Hepatocyte (in vitro differentiated cells): ENCODE measurements around the gene DNM2. TPM values are rescaled to one million over a fixed set of nuclear protein-coding genes. Genes with fewer than 3 reads are reported as not detected.

Source experiments
- DNase-seq: peaks from one replicate; pipeline ENCODE4 v3.0.0-alpha.2; 2016; ENCODE audit warnings: low spot score
- H2AFZ ChIP-seq: fragments of 200-600 bp; sonication (generic); 2 replicates; pipeline ENCODE4 v1.6.0; 2016; ENCODE audit warnings: antibody characterized with exemption, mild to moderate bottlenecking
- H3K27ac ChIP-seq: fragments of 200-600 bp; sonication (generic); 2 replicates; pipeline ENCODE4 v1.5.1; 2016; ENCODE audit warnings: mild to moderate bottlenecking
- H3K27me3 ChIP-seq: fragments of 200-600 bp; sonication (generic); 2 replicates; pipeline ENCODE4 v1.6.1; 2016
- H3K36me3 ChIP-seq: fragments of 200-600 bp; sonication (generic); replicated peaks from 2 replicates; pipeline ENCODE4 v1.5.1; 2016; ENCODE audit warnings: low read depth; ENCODE audit not compliant: insufficient read depth
- H3K4me1 ChIP-seq: fragments of 200-600 bp; sonication (generic); 2 replicates; pipeline ENCODE4 v1.5.1; 2016; ENCODE audit warnings: mild to moderate bottlenecking, moderate library complexity; ENCODE audit not compliant: insufficient read depth
- H3K4me2 ChIP-seq: fragments of 200-600 bp; sonication (generic); 2 replicates; pipeline ENCODE4 v1.6.0; 2016
- H3K4me3 ChIP-seq: fragments of 200-600 bp; sonication (generic); 2 replicates; pipeline ENCODE4 v1.5.1; 2016; ENCODE audit warnings: mild to moderate bottlenecking
- H3K79me2 ChIP-seq: fragments of 200-600 bp; sonication (generic); 2 replicates; pipeline ENCODE4 v1.6.0; 2017; ENCODE audit warnings: mild to moderate bottlenecking
- H3K9me2 ChIP-seq: fragments of 200-600 bp; sonication (generic); replicated peaks from 2 replicates; pipeline ENCODE4 v1.6.0; 2017; ENCODE audit warnings: mild to moderate bottlenecking; ENCODE audit not compliant: insufficient read depth
- H3K9me3 ChIP-seq: fragments of 200-600 bp; sonication (generic); 2 replicates; pipeline ENCODE4 v1.5.1; 2016; ENCODE audit warnings: low read depth, mild to moderate bottlenecking
- H4K20me1 ChIP-seq: fragments of 200-600 bp; sonication (generic); 2 replicates; pipeline ENCODE4 v1.6.0; 2016; ENCODE audit warnings: mild to moderate bottlenecking; ENCODE audit not compliant: insufficient read depth, poor library complexity, severe bottlenecking
- EZH2 ChIP-seq: fragments of 200-600 bp; sonication (generic); IDR thresholded peaks from 2 replicates; pipeline ENCODE4 v1.6.1; 2016; ENCODE audit warnings: antibody characterized with exemption, mild to moderate bottlenecking, borderline replicate concordance
- EZH2phosphoT487 ChIP-seq: fragments of 200-600 bp; sonication (generic); IDR thresholded peaks from one replicate; pipeline ENCODE4 v1.6.1; 2018; ENCODE audit warnings: antibody characterized with exemption, mild to moderate bottlenecking, low read depth, moderate library complexity; ENCODE audit not compliant: unreplicated experiment, severe bottlenecking
- WGBS: methylation state at CpG from one replicate; pipeline ENCODE4 v1.1.6; 2016; ENCODE audit warnings: low lambda C conversion rate; ENCODE audit errors: missing lambda C conversion rate; 5-methylcytosine and 5-hydroxymethylcytosine counted together
- polyA plus RNA-seq: library from polyadenylated mRNA; unstranded; fragments of >200 nt; fragmentation: Nextera tagmentation; extraction: Ambion mirVana; gene quantifications from 2 replicates; pipeline ENCODE4 v1.2.1, GENCODE V29; 2016
- total RNA-seq: library from RNA; depleted of rRNA; stranded (reverse); fragments of >200 nt; gene quantifications from 2 replicates; pipeline ENCODE4 v1.2.3, GENCODE V29; 2014
- TF ChIP-seq, protein P1 (sequence below): fragments of 200-600 bp; sonication (generic); IDR thresholded peaks from 2 replicates; pipeline ENCODE4 v1.5.1; 2016; ENCODE audit warnings: antibody characterized with exemption, mild to moderate bottlenecking; ENCODE audit not compliant: poor library complexity

DNM2 gene
- total and polyA plus RNA-seq, 2 experiments from 2014 or later: 93.9 to 130 TPM

DNA sequence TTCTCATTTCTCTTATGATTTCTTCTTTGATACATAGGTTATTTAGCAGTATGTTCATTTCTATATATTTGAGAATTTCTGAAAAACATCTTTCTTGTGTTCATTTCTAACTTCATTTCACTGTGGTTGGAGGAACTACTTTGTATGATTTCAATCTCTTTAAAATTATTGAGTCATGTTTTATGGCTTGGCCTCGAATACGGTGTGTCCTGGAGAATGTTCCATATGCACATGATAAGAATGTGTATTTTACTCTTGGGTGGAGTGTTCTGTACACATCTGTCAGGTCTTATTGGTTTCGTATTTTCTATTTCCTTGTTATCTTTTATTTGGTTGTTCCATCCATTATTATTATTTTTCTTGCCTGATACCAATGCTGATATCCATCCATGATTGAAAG is 22.9 kb downstream of the DNM2 start:
- TF ChIP-seq, protein P1, sequence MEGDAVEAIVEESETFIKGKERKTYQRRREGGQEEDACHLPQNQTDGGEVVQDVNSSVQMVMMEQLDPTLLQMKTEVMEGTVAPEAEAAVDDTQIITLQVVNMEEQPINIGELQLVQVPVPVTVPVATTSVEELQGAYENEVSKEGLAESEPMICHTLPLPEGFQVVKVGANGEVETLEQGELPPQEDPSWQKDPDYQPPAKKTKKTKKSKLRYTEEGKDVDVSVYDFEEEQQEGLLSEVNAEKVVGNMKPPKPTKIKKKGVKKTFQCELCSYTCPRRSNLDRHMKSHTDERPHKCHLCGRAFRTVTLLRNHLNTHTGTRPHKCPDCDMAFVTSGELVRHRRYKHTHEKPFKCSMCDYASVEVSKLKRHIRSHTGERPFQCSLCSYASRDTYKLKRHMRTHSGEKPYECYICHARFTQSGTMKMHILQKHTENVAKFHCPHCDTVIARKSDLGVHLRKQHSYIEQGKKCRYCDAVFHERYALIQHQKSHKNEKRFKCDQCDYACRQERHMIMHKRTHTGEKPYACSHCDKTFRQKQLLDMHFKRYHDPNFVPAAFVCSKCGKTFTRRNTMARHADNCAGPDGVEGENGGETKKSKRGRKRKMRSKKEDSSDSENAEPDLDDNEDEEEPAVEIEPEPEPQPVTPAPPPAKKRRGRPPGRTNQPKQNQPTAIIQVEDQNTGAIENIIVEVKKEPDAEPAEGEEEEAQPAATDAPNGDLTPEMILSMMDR: no peak
- TF ChIP-seq EZH2 (no peak), EZH2phosphoT487 (no peak)
- Histone ChIP-seq H2AFZ (no peak overlapping the region), H4K20me1 (peaks cover 12% of the 10 kb centered on the region), H3K27me3 (no peaks in the 10 kb centered on the region), H3K4me2 (peak overlapping the region; percentile 36), H3K4me3 (no peak overlapping the region), H3K9me2 (no peaks in the 10 kb centered on the region), H3K9me3 (no peaks in the 10 kb centered on the region), H3K4me1 (peaks cover 21% of the 10 kb centered on the region), H3K36me3 (no peaks in the 10 kb centered on the region), H3K27ac (peak overlapping the region; percentile 96), H3K79me2 (peaks cover 94% of the 10 kb centered on the region)
- 61% methylated on average over 3 of the region's 3 CpGs for WGBS
- DNase-seq: no peak

- 88% methylated on average over 4 of the region's 4 CpGs for WGBS
- H3K9me2 ChIP-seq: no peaks in the 10 kb centered on the region
- peaks cover 94% of the 10 kb centered on the region for H3K79me2 ChIP-seq
- H3K27me3 ChIP-seq: no peaks in the 10 kb centered on the region
- TF ChIP-seq EZH2phosphoT487 (no peak), EZH2 (no peak)
- TF ChIP-seq, protein P1: no peak
- DNase-seq: no peak
- no peak overlapping the region for H3K4me3 ChIP-seq
- H4K20me1 ChIP-seq: peaks cover 14% of the 10 kb centered on the region
- peaks cover 22% of the 10 kb centered on the region for H3K4me1 ChIP-seq
- H3K9me3 ChIP-seq: no peaks in the 10 kb centered on the region
- no peak overlapping the region for H2AFZ ChIP-seq
- no peaks in the 10 kb centered on the region for H3K36me3 ChIP-seq
- H3K27ac ChIP-seq: peak overlapping the region; percentile 96
- no peak overlapping the region for H3K4me2 ChIP-seq
Measured at GRCh38 chr19:10742476-10742875, 24.6 kb downstream of the DNM2 start.

- Histone ChIP-seq H3K79me2 (peaks cover 93% of the 10 kb centered on the region), H3K9me3 (no peaks in the 10 kb centered on the region), H3K27ac (peak overlapping the region; percentile 82), H2AFZ (no peak overlapping the region), H3K4me2 (peak overlapping the region; percentile 38), H3K4me1 (peaks cover 35% of the 10 kb centered on the region), H4K20me1 (peaks cover 17% of the 10 kb centered on the region), H3K27me3 (no peaks in the 10 kb centered on the region), H3K4me3 (no peak overlapping the region), H3K9me2 (no peaks in the 10 kb centered on the region), H3K36me3 (no peaks in the 10 kb centered on the region)
- DNase-seq: no peak
- TF ChIP-seq, protein P1: no peak
- no peak for TF ChIP-seq EZH2
- TF ChIP-seq EZH2phosphoT487: no peak
- 72% methylated on average over 11 of the region's 11 CpGs for WGBS
Measured at GRCh38 chr19:10744253-10744798, 26.4 kb downstream of the DNM2 start.
